ENCODE data around the gene CCDC77. TPM values are rescaled to one million over a fixed set of nuclear protein-coding genes. Genes with fewer than 3 reads are reported as not detected.

CCDC77 gene
- polyA plus RNA-seq, 3 donors from 2014 or later = 3.2 to 8.1 (median 3.5) TPM

DNA sequence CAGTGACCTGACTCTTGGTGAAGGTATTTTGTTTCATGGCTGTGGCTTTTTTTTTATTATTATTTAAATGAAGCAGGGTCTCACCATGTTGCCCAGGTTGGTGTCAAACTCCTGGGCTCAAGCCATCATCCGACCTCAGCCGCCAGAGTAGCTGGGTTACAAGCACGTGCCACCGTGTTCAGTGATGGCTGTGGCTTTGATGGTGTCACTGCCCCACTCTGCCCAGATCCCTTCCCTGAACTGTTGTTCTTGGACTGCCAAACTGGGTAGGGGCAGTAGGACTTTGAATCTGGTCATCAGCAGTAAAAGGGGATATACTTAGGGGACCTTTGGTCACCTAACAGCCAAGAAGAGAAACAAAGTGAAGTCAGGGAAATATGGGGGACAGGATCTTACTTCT, 77.7 kb downstream of the CCDC77 start:
- no peak for DNase-seq
- Mint-ChIP-seq H3K27ac (no peak overlapping the region), H3K9me3 (no peaks in the 10 kb centered on the region), H3K4me3 (no peak overlapping the region), H3K36me3 (no peaks in the 10 kb centered on the region), H3K4me1 (peaks cover 0 to 8% of the 10 kb centered on the region in 2 donors), H3K27me3 (ENCODE audit: low read depth in 3 of 3) (peaks cover 4 to 19% (median 16%) of the 10 kb centered on the region in 3 donors)

- H3K4me3 Mint-ChIP-seq = no peak overlapping the region
- no peaks in the 10 kb centered on the region for H3K4me1 Mint-ChIP-seq
Measured at GRCh38 chr12:480831-481816, 79.7 kb downstream of the CCDC77 start.

DNA sequence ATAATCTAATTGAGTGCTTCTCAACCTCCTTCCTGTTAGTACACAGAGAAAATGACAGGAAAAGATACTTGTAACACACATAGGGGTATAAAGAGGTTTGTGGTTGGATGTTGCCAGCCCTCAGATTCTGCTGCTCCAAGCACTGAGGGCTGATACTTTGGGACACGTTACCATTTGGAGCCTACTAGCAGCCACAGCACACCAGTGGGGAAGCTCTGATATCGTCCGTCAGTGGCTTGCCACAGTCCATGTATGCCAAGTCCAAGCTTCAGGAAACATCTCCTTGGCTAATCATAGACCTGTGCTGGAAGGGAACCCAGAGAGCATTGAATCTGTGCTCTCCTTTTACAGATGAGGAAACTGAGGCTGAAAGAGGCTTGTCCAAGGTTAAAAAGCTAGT, 80.6 kb downstream of the CCDC77 start:
- Mint-ChIP-seq H3K4me1 (no peaks in the 10 kb centered on the region), H3K36me3 (no peaks in the 10 kb centered on the region), H3K27me3 (ENCODE audit: low read depth in 3 of 3) (peaks cover 2 to 13% (median 7%) of the 10 kb centered on the region in 3 donors), H3K4me3 (no peak overlapping the region), H3K27ac (no peak overlapping the region), H3K9me3 (no peaks in the 10 kb centered on the region)
- DNase-seq = no peak

More at GRCh38 chr12:480831-481816, 79.7 kb downstream of the CCDC77 start:
- Mint-ChIP-seq H3K27me3 (ENCODE audit: low read depth in 3 of 3) (peaks cover 2 to 13% (median 7%) of the 10 kb centered on the region in 3 donors), H3K36me3 (no peaks in the 10 kb centered on the region), H3K27ac (no peak overlapping the region), H3K9me3 (no peaks in the 10 kb centered on the region)
- no peak for DNase-seq

GRCh38 chr12:484096-484495, 82.7 kb downstream of the CCDC77 start:
- DNase-seq = no peak
- Mint-ChIP-seq H3K27ac (no peak overlapping the region), H3K4me1 (no peaks in the 10 kb centered on the region), H3K36me3 (no peaks in the 10 kb centered on the region), H3K27me3 (ENCODE audit: low read depth in 3 of 3) (peaks cover 2 to 13% (median 13%) of the 10 kb centered on the region in 3 donors), H3K4me3 (no peak overlapping the region), H3K9me3 (peaks cover 0 to 4% (median under 1%) of the 10 kb centered on the region in 6 donors)

- H3K4me1 Mint-ChIP-seq = no peaks in the 10 kb centered on the region
- no peak for DNase-seq
- H3K27me3 Mint-ChIP-seq (ENCODE audit: low read depth in 3 of 3) = peaks cover 0 to 24% (median 2%) of the 10 kb centered on the region in 3 donors
- H3K27ac Mint-ChIP-seq = no peak overlapping the region
- H3K9me3 Mint-ChIP-seq = peaks cover 0 to 14% (median 6%) of the 10 kb centered on the region in 6 donors
- H3K36me3 Mint-ChIP-seq = peaks cover 0 to 4% (median 0%) of the 10 kb centered on the region in 3 donors
- no peak overlapping the region for H3K4me3 Mint-ChIP-seq
Measured at GRCh38 chr12:490260-490659, 88.8 kb downstream of the CCDC77 start.

Other genes with a start within 250 kb of the CCDC77 start
- under 1 TPM in 1 of 3 donors, not detected in 2; 0.59 TPM for gene SLC6A12, start 187.5 kb upstream of the CCDC77 start, polyA plus RNA-seq
- under 1 TPM in 1 of 3 donors, not detected in 2; 0.16 TPM for gene SLC6A13, start 138.8 kb upstream of the CCDC77 start, polyA plus RNA-seq
- 10 to 100 TPM; 42.4 to 89.5 (median 59.6) TPM for gene KDM5A, start 12.3 kb upstream of the CCDC77 start, polyA plus RNA-seq
- 10 to 100 TPM in 1 of 3 donors, 1 to 10 TPM in 1, under 1 TPM in 1; 0.03 to 13.1 (median 1.2) TPM for gene B4GALNT3, start 58.3 kb downstream of the CCDC77 start, polyA plus RNA-seq

All from immature natural killer cell (primary cell).